Endodermal cell (in vitro differentiated cells): Measurements from ENCODE around the gene PSMD4. TPM values are rescaled to one million over a fixed set of nuclear protein-coding genes. Genes with fewer than 3 reads are reported as not detected.

Source experiments
- DNase-seq: peaks from one replicate; pipeline ENCODE4 v3.0.0-alpha.2; 2017
- H3K27ac ChIP-seq: 2 replicates; pipeline ENCODE4 v1.5.1; 2013; ENCODE audit warnings: mild to moderate bottlenecking, low read depth, low read length, moderate library complexity
- H3K27me3 ChIP-seq: 2 replicates; pipeline ENCODE4 v1.6.1; 2013; ENCODE audit warnings: mild to moderate bottlenecking, low read length, moderate library complexity; ENCODE audit not compliant: insufficient read depth, control insufficient read depth, poor library complexity, severe bottlenecking
- H3K36me3 ChIP-seq: 2 replicates; pipeline ENCODE4 v1.7.0; 2013; ENCODE audit warnings: mild to moderate bottlenecking, low read length, moderate library complexity; ENCODE audit not compliant: control insufficient read depth, insufficient read depth
- H3K4me1 ChIP-seq: one replicate; pipeline ENCODE4 v1.7.0; 2013; ENCODE audit warnings: low read length; ENCODE audit not compliant: control insufficient read depth, insufficient read depth
- H3K4me3 ChIP-seq: 2 replicates; pipeline ENCODE4 v1.5.1; 2013; ENCODE audit warnings: mild to moderate bottlenecking, low read length, moderate library complexity
- H3K9ac ChIP-seq: 2 replicates; pipeline ENCODE4 v1.6.1; 2013; ENCODE audit warnings: mild to moderate bottlenecking, low read length, moderate library complexity; ENCODE audit not compliant: poor library complexity, severe bottlenecking; ENCODE audit errors: extremely low read depth
- H3K9me3 ChIP-seq: 2 replicates; pipeline ENCODE4 v1.6.1; 2013; ENCODE audit warnings: mild to moderate bottlenecking, low read length, moderate library complexity; ENCODE audit not compliant: control insufficient read depth
- H3K27ac Mint-ChIP-seq: 2 replicates; pipeline ENCODE4 v1.8.0; 2020; ENCODE audit warnings: mixed read lengths
- H3K27me3 Mint-ChIP-seq: 2 replicates; pipeline ENCODE4 v1.8.0; 2021; ENCODE audit warnings: mild to moderate bottlenecking, mixed read lengths; ENCODE audit not compliant: insufficient read depth
- H3K36me3 Mint-ChIP-seq: 2 replicates; pipeline ENCODE4 v1.8.0; 2020; ENCODE audit warnings: low read depth, mixed read lengths
- H3K4me1 Mint-ChIP-seq: 2 replicates; pipeline ENCODE4 v1.8.0; 2020; ENCODE audit warnings: mixed read lengths
- H3K4me3 Mint-ChIP-seq: 2 replicates; pipeline ENCODE4 v1.8.0; 2020; ENCODE audit warnings: mild to moderate bottlenecking, moderate library complexity, mixed read lengths
- H3K9me3 Mint-ChIP-seq: 2 replicates; pipeline ENCODE4 v1.8.0; 2020; ENCODE audit warnings: mild to moderate bottlenecking, mixed read lengths
- CTCF ChIP-seq: fragments of 200-600 bp; sonication (generic); conservative IDR thresholded peaks from 2 replicates; pipeline ENCODE4 v1.5.0; 2021; ENCODE audit warnings: antibody characterized with exemption, mild to moderate bottlenecking
- WGBS, 2 experiments: methylation state at CpG; one replicate each; pipeline versions ENCODE4 v1.1.5 to v1.1.7; 2013; ENCODE audit warnings: missing lambda C conversion rate in 2 of 2, mixed read lengths in 1 of 2; ENCODE audit not compliant: insufficient coverage in 1 of 2, insufficient read length in 1 of 2; 5-methylcytosine and 5-hydroxymethylcytosine counted together
- total RNA-seq, 2 donors: library from RNA; stranded (reverse); fragmentation: NEBNext Ultra II Directional in 1 of 2; extraction: Animal tissue kit (Norgen Biotek cat#: 25700) in 1 of 2; gene quantifications; 2 replicates in 1 of 2; 3 replicates in 1 of 2; pipeline ENCODE4 v1.2.1, GENCODE V29; 2021

Gene PSMD4
- total RNA-seq, 2 donors from 2014 or later = 188 to 205 TPM

DNA sequence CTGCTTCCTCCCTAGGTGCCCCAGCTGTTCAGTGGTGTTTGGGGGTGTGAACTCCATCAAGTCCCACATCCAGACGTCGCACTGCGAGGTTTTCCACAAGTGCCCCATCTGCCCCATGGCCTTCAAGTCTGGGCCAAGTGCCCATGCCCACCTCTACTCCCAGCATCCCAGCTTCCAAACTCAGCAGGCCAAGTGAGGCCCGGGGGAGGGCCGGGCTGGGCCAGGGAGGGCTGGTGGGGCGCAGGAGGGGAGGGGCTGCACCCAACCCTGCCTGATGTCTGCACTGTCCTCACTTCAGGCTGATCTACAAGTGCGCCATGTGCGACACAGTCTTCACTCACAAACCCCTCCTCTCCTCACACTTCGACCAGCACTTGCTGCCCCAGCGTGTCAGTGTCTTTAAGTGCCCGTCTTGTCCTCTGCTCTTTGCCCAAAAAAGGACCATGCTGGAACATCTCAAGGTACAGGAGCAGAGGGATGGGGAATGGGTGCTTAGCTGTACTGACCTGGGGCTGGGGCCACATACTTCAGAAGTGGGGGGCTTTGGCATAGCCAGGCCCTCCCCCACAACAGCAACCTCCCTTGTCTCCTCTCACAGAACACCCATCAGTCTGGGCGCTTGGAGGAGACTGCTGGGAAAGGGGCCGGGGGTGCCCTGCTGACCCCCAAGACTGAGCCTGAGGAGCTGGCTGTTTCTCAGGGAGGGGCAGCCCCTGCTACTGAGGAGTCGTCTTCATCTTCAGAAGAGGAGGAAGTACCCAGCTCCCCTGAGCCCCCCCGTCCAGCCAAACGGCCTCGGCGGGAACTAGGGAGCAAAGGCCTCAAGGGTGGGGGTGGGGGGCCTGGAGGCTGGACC lies 34.8 kb downstream of the PSMD4 start:
- no peak overlapping the region for H3K9ac ChIP-seq
- H3K4me1 ChIP-seq = no peaks in the 10 kb centered on the region
- H3K27me3 Mint-ChIP-seq = no peaks in the 10 kb centered on the region
- H3K4me3 Mint-ChIP-seq = no peak overlapping the region
- H3K27ac ChIP-seq = no peak overlapping the region
- WGBS, 2 experiments = 95 to 96% methylated on average over 7 to 18 of the region's 18 CpGs
- no peaks in the 10 kb centered on the region for H3K27me3 ChIP-seq
- DNase-seq = no peak
- H3K4me3 ChIP-seq = no peak overlapping the region
- H3K9me3 Mint-ChIP-seq = no peaks in the 10 kb centered on the region
- H3K27ac Mint-ChIP-seq = no peak overlapping the region
- no peaks in the 10 kb centered on the region for H3K9me3 ChIP-seq
- peaks cover 59% of the 10 kb centered on the region for H3K36me3 Mint-ChIP-seq
- peaks cover 70% of the 10 kb centered on the region for H3K36me3 ChIP-seq
- no peak for TF ChIP-seq CTCF
- peaks cover 3% of the 10 kb centered on the region for H3K4me1 Mint-ChIP-seq

DNA sequence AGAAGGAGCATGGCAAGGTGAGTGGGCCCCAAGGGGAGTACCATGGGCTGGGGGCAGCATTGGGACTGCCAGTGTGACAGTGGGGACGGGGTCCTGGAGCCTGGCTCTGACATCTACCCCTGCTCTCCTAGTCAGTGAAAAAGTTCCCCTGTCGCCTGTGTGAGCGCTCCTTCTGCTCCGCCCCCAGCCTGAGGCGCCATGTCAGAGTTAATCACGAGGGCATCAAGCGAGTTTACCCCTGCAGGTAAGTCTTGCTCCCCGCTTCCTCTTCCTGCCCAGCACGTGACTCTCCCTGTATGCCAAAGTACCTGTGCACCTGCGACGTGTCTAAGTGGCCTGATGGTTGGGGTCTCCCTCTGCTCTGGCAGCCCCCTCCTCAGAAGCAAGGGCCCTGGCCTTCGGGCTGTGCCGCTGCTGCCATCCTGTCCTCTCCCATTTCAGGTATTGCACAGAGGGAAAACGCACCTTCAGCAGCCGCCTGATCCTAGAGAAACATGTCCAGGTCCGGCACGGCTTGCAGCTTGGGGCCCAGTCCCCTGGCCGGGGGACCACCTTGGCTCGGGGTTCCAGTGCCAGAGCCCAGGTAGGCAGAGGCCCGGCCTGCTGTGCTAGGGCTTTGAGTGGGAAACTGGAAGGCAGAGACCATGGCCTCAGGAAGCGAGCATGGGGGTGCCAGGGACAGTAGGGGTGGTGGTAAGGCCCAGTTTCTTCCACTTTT lies 35.6 kb downstream of the PSMD4 start:
- no peak overlapping the region for H3K27ac Mint-ChIP-seq
- H3K9ac ChIP-seq = no peak overlapping the region
- peaks cover 55% of the 10 kb centered on the region for H3K36me3 Mint-ChIP-seq
- H3K27ac ChIP-seq = no peak overlapping the region
- no peak overlapping the region for H3K4me3 ChIP-seq
- no peaks in the 10 kb centered on the region for H3K9me3 ChIP-seq
- 95 to 100% methylated on average over 5 to 21 of the region's 21 CpGs for WGBS, 2 experiments
- no peaks in the 10 kb centered on the region for H3K27me3 Mint-ChIP-seq
- H3K9me3 Mint-ChIP-seq = no peaks in the 10 kb centered on the region
- no peaks in the 10 kb centered on the region for H3K27me3 ChIP-seq
- H3K36me3 ChIP-seq = peaks cover 70% of the 10 kb centered on the region
- no peak for TF ChIP-seq CTCF
- H3K4me1 ChIP-seq = no peaks in the 10 kb centered on the region
- no peak overlapping the region for H3K4me3 Mint-ChIP-seq
- no peaks in the 10 kb centered on the region for H3K4me1 Mint-ChIP-seq
- DNase-seq = no peak

DNA sequence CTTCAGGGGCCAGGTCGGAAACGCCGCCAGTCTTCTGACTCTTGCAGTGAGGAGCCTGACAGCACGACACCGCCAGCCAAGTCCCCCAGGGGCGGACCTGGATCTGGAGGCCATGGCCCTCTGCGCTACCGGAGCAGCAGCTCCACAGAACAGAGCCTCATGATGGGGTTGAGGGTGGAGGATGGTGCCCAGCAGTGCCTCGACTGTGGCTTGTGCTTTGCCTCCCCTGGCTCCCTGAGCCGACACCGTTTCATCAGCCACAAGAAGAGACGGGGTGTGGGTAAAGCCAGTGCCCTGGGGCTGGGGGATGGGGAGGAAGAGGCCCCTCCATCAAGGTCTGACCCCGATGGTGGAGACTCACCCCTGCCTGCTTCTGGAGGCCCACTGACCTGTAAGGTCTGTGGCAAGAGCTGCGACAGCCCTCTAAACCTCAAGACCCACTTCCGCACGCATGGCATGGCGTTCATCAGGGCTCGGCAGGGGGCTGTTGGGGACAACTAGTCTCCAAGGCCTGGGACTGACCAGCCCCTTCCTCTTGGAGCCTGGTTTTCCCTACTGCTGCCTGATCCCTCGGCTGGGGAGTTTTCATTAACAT lies 36.3 kb downstream of the PSMD4 start:
- H3K27ac Mint-ChIP-seq = no peak overlapping the region
- Histone ChIP-seq H3K4me1 (no peaks in the 10 kb centered on the region), H3K9ac (no peak overlapping the region), H3K9me3 (no peaks in the 10 kb centered on the region), H3K4me3 (no peak overlapping the region), H3K27ac (no peak overlapping the region), H3K27me3 (no peaks in the 10 kb centered on the region), H3K36me3 (peaks cover 74% of the 10 kb centered on the region)
- H3K4me1 Mint-ChIP-seq = no peaks in the 10 kb centered on the region
- no peaks in the 10 kb centered on the region for H3K9me3 Mint-ChIP-seq
- no peaks in the 10 kb centered on the region for H3K27me3 Mint-ChIP-seq
- 93 to 98% methylated on average over 7 to 19 of the region's 19 CpGs for whole genome bisulfite sequencing, 2 experiments
- TF ChIP-seq CTCF = no peak
- H3K4me3 Mint-ChIP-seq = no peak overlapping the region
- no peak for DNase-seq
- peaks cover 59% of the 10 kb centered on the region for H3K36me3 Mint-ChIP-seq
